ENCODE results near the gene ALK.

The ALK gene

DNA sequence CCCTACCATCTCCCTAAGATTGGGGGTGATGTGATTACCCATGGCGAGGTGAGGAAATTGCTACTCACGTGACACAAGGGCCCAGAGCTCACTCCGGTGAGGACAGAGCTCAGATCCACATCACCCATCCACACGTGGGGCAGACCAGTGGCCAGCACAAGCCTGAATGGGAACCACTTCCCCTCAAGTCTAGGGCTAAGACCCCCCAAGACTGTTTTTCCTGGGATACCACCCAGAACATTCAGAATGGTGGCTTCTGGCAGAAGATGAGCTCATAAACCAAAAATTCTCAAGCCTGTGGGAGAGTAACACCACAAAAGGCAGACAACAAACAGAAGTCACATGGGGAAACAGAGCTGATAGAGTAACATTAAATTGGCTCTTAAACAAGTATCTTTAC lies 321.4 kb downstream of the ALK start:
- TF ChIP-seq, protein P1, sequence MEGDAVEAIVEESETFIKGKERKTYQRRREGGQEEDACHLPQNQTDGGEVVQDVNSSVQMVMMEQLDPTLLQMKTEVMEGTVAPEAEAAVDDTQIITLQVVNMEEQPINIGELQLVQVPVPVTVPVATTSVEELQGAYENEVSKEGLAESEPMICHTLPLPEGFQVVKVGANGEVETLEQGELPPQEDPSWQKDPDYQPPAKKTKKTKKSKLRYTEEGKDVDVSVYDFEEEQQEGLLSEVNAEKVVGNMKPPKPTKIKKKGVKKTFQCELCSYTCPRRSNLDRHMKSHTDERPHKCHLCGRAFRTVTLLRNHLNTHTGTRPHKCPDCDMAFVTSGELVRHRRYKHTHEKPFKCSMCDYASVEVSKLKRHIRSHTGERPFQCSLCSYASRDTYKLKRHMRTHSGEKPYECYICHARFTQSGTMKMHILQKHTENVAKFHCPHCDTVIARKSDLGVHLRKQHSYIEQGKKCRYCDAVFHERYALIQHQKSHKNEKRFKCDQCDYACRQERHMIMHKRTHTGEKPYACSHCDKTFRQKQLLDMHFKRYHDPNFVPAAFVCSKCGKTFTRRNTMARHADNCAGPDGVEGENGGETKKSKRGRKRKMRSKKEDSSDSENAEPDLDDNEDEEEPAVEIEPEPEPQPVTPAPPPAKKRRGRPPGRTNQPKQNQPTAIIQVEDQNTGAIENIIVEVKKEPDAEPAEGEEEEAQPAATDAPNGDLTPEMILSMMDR (conservative IDR thresholded peaks at IDR 0.05) = no peak
- no peak overlapping the region for H3K27ac ChIP-seq

DNA sequence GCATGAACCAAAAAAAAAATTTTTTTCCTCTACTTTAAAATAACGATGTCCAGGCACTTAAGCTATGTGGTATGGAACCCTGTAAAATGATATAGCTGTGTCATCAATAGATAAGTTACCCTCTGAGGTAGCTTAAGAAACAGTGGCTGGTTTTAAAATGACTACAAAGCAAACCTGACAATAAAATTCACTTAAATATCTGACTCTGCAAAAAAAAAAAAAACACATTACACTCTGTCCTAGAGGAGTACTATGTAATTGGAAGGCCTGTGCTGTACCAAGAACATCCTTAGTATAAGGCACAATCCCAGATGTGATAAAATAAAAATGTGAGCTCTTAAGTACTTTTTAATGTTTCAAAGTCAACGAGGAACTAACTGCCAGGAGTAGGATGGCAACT lies 322.4 kb downstream of the ALK start:
- H3K27ac ChIP-seq = no peak overlapping the region
- TF ChIP-seq, protein P1 (conservative IDR thresholded peaks at IDR 0.05) = no peak

DNA sequence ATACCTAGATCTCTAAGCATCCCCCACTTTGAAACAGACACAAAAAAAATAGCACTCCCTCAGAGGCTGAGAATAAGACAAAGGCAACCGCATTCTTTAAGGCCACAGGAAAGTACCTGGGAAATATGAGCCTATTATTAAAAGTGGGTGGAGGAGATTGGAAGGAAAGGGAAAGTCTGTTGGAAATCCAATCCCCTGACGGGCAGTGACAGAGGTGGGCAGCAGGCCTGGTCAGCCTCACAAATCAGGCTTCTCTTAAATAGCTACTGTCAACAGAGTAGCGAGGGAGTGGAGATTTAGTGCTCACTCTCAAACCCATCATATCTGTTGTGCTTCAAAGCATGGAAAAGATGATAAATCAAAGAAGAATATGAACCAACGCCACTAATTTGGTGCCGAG lies 324.4 kb downstream of the ALK start:
- no peak overlapping the region for H3K27ac ChIP-seq
- TF ChIP-seq, protein P1 (conservative IDR thresholded peaks at IDR 0.05) = no peak

DNA sequence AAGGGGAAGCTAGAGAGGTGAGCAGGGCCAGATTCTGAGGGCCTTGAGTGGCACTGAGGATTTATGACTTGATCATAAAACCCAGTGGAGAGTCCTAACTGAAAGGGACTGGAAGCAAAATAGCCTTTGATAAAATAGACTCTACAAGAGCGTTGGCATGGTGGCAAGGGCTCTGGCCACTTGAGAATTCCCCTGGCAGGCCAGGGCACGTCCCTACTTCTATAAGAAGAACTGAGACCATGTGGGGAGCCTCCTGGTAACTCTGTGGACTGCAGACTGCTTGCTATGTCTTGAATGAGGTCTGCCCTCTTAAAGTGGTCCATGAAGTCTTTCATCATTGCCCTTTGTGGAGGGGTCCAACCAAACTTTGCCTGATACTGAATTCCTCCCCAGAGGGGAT lies 324.8 kb downstream of the ALK start:
- H3K27ac ChIP-seq = no peak overlapping the region
- TF ChIP-seq, protein P1 (conservative IDR thresholded peaks at IDR 0.05) = no peak

DNA sequence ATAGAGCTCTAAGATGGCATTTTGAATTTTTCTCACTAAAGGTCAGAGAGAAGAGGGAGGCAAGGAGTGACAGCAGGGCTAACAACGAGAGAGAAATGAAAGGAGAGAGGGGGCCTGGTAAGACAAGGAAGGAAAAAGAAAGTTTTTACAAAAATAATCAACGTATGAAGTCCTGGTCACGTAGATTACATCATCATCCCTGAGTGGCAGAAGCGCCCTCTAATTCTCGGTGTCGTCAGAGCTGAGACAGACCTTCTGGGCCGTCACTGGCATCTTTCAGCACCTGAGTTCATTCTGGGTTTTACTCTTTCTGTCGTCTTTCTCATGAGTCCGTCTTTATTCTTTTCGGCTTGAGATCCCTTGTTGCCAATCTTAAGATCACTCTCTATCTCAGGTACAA lies 329.8 kb downstream of the ALK start:
- TF ChIP-seq, protein P1 (conservative IDR thresholded peaks at IDR 0.05) = no peak
- H3K27ac ChIP-seq = no peak overlapping the region

DNA sequence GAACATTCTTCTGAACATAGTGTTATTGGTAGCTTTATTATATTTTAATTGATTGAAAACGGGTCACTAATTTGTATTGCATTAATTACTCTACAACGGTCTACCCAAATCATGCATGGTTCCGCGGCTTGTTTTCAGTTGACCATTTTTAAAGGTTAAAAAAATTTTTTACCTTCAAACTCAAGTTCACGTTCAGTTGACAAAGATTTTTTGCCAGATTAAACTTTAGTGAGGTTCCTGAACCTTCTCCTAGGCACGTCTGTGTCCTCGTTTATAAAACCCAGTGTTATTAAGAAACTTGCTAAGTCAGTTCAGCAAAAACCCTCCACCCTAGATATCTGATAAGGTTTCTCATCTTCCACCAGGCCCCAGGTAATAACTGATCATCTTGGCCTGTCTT lies 331.2 kb downstream of the ALK start:
- H3K27ac ChIP-seq = no peak overlapping the region
- TF ChIP-seq, protein P1 (conservative IDR thresholded peaks at IDR 0.05) = no peak

DNA sequence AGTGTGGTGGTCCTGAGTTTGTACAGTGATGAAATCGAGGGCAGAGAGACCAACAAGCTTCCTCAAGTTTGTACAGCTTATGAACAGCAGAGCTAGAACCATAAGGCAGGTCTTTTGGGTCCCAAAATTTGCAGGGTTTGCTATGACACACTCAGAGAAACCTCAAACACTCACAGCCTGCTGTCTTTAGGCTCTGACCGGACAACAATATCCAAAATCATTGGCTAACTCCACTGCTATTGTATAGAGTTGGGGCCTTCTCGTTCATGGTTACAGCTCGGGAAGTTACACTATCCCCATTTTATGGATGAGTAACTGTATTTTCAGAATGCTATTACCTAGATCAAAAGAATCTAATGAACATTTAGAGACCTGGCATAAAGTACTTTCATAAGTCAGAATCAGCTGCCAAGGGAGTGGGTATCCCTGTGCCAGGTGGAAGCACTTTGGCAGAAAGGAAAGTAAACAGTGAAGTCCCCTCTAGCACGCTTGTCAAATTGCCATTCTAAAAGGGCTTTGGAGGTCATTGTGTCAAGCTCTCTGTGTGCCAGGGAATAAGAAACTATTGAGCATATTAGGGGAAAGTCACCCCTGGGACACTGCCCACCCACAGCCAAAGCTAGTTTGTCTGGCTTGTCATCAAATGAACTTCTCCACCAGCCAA lies 331.8 kb downstream of the ALK start:
- TF ChIP-seq, protein P1 (conservative IDR thresholded peaks at IDR 0.05) = no peak

More for the DNA sequence above, 331.8 kb downstream of the ALK start:
- H3K27ac ChIP-seq = no peak overlapping the region
